DMS 273 treated with DMSO at 0.1 percent for 48 hours (cell line): ENCODE data around the gene KLHL25.

Source experiments
- DNase-seq: peaks from one replicate; lab custom pipeline; 2025; lab: John Stamatoyannopoulos, UW

The KLHL25 gene

DNA sequence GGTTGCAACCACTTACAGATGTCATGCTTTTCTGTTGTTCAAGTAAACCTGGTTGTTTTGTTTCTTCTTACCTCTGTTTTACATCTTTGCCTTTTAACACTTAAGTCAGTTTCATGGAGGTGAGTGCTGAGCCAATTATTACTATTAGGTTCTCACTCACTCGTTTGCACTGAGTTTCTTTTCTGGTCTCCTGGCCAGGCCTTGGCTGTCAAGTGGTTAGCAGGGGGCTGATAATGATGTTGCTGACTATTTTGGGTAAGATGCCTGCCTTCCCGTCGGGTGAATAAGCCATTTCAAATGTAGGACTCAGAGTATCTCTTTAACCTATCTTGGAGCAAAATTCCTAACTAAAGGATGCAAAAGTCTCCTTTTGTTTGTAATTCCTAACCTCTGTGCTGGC is 78.5 kb downstream of the KLHL25 start:
- no peak for DNase-seq

DNA sequence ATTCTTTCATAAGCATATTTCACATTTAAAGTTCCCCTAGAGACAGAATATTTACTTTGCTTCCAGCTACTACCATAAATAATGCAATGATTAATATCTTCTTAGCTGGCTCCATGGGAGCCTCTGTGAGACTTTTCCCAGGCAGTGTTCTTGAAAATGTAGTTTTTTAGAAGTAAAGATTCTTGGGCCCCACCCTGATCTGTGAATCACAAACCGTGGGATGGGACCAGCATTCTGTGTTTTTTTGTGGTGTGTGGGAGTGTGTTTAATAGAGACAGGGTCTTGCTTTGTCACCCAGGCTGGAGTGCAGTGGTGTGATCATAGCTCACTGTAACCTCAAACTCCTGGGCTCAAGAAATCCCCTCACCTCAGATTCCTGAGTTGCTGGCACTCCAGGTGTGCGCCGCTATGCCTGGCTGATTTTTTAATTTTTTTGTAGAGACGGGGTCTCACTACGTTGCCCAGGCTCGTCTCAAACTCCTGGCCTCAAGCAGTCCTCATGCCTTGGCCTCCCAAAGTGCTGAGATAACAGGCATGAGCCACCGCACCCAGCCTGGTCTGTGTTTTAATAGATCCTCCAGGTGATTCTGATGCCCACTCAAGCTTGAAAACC is 83.0 kb downstream of the KLHL25 start:
- no peak for DNase-seq

DNA sequence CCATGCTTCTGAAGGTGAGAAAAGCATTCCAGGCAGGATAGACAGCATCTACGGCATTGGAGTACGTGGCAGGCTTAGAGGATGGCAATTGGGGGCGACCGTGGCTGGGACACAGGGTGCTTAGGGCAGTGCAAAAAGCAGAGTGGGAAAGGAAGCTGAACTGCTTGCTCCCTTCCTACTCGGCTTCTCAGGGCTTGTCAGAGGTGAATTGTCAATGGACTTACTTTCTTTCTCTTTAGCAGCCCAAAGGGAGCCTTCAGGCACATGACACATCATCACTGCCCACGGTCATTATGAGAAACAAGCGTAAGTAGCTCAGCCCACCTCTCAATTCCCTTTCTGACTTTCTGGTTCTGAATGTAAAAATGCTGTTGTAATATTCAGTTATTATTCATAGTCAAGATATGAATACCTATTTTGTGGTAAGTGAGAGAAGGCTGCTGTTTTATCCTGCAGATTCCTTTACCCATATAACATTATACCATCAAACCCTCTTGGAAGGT is 84.3 kb downstream of the KLHL25 start:
- DNase-seq: no peak
